GM19463 (cell line): ENCODE data around the gene MAST4.

Source experiments
- ATAC-seq: cut with Tn5 transposase; IDR thresholded peaks from one replicate; pipeline ENCODE4 v1.9.1; 2021; ENCODE audit warnings: mild to moderate bottlenecking, moderate library complexity; ENCODE audit not compliant: unreplicated experiment

MAST4 gene

GRCh38 chr5:66644111-66644510 lies 47.9 kb downstream of the MAST4 start:
- no peak for ATAC-seq

GRCh38 chr5:66645039-66645438 lies 48.8 kb downstream of the MAST4 start:
- ATAC-seq: no peak

GRCh38 chr5:66646570-66646969 lies 50.4 kb downstream of the MAST4 start:
- ATAC-seq: no peak

GRCh38 chr5:66647146-66647856 lies 51.1 kb downstream of the MAST4 start:
- ATAC-seq: no peak

GRCh38 chr5:66652818-66653217 lies 56.6 kb downstream of the MAST4 start:
- no peak for ATAC-seq

GRCh38 chr5:66653325-66653724 lies 57.1 kb downstream of the MAST4 start:
- ATAC-seq: no peak

DNA sequence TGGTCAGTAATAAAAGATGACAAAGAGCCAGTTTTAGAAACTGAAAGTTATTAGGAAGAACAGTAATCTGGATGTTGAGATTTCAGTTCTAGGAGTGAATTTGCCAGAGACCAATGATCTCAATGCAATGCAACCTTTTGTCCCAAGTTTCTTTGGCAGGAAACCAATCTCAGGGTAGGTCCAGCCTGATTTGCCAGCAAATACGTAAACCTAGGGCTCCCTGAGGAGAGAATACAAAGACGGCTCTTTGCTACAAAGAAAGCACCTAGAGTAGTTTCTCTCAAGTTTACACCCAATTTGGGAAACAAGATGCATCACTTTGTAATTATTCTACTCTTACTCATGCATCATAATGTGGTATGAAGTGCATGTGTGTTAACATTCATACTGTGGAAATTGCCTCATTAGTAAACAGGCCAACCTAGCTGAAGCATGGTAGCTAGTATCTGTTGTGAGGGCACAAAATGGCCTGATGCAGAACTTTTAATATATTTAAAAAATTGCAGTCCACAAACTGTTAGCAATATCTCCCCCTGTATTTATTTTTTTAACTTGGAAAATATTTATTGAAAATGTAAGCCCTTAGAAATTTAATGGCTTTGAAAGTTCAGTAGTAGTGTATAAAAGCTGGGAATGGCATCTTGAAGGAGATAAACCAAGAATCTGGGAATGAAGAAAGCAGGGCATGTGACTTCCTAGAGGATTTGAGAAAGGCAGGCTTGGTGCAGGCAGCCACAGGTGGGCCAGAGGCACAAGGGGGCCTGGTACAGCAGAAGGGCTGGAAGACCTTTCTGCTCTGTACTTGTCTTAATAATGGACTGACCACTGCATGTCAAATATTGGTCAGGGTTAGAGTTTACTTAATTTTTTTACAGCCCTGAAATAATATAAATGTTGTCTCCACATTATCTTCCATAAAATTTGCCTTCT lies 59.5 kb downstream of the MAST4 start:
- no peak for ATAC-seq

DNA sequence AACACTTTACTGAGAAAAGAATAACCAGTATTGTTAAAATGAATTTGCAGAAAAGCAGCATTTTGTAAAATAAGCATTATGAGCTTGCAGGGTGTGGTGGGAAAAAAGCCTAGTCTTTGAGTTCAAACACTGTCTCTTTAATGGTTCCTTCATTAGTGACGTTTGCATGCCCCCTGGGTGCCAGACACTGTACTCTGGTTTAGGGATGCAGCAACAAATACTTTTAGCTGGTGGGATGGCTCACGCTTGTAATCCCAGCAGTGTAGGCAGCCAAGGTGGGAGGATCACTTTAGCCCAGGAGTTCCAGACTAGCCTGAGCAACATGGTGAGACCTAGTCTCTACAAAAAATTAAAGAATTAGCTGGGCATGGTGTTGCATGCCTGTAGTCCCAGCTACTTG lies 62.3 kb downstream of the MAST4 start:
- ATAC-seq: no peak

DNA sequence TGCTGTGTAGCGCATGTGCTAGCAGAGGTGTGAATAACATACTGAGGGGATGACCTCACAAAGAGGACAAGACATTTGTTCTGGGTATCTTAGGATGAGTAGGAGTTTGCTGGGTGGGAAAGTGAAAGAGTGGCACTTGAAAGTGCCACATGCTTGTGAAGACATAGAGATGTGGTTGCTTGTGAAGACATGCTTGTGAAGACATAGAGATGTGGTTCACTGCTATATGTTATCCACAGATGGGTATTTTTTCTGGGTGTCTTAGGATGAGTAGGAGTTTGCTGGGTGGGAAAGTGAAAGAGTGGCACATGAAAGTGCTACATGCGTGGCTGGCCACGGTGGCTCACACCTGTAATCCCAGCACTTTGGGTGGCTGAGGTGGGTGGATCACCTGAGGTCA lies 63.6 kb downstream of the MAST4 start:
- no peak for ATAC-seq

DNA sequence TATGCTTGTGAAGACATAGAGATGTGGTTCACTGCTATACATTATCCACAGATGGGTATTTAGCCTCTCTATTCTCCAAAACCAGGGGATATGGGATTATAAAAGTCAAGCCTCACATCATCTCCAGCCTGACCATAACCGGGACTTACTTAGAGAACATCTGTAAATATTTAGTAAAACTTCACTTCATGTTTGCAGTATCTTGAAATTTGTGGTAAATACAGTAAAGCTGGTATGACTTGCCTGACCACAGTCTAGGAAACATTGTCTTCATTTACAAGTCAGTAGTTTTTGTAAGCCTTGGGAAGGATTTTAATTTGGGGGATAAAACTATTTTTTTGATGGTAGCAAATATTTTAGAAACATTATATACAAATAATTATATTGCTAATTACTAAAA lies 64.2 kb downstream of the MAST4 start:
- ATAC-seq: no peak

- no peak for ATAC-seq
Observed at GRCh38 chr5:66661149-66661548, 65.0 kb downstream of the MAST4 start.

- ATAC-seq: no peak
Observed at GRCh38 chr5:66666778-66667177, 70.6 kb downstream of the MAST4 start.

- no peak for ATAC-seq
Observed at GRCh38 chr5:66669086-66669861, 73.1 kb downstream of the MAST4 start.

- ATAC-seq: no peak
Observed at GRCh38 chr5:66669862-66670195, 73.6 kb downstream of the MAST4 start.

GRCh38 chr5:66671305-66671704 lies 75.1 kb downstream of the MAST4 start:
- ATAC-seq: no peak

DNA sequence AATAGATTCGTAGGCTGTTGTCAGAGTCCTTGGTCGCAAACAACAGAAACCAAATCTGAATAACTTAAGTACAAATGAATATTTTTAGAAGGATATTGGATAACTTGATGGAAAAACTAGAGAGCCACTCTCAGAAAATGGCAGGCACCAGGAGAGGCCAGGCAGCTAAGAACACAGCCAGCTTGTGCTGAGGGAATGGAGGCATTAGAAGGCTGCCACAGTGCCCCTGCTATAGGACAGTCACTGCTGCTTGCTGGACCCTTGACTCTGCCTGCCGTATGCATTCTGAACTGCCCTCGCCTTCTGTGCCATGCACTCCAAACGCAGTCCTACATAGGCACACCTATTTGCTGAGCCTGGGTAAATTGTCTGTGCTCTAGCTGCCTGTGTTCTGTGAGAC lies 78.6 kb downstream of the MAST4 start:
- ATAC-seq: no peak

- no peak for ATAC-seq
Observed at GRCh38 chr5:66675406-66675805, 79.2 kb downstream of the MAST4 start.

- no peak for ATAC-seq
Observed at GRCh38 chr5:66680221-66680620, 84.0 kb downstream of the MAST4 start.

DNA sequence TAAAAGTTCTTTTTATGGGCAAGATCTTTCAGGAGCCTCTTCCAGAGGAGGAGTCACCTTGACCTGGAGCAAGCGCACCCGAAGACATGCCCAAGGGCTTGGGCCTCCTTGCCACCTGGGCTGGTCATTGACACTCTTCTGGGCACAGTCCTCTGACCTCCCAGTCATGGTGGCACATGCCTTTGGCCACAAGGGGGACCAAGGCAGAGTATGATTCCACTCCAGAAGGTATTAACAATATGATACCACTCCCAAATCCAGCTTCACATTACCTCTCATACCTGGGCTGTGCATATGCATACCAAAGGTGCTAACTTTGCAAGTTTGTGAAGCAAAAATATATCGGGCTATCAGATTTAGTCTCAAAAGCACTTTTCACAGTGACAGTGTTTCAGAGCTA lies 84.6 kb downstream of the MAST4 start:
- no peak for ATAC-seq

DNA sequence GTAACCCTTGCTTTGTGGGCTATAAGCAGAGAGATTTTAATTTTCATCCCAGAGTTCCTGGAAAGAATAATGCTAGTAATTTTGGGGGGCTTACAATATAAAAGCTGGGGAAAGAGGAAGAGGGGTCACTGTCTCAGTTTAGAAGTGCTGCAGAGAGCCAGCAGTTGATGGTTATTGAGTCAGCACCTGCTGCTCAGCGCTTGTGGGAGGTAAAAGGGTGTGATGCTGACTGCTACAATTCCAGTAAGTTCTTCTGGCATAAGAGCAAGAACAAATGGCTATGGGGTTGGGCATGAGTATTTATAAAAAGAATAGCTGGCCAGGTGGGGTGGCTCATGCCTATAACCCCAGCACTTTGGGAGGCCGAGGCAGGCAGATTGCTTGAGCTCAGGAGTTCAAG lies 88.5 kb downstream of the MAST4 start:
- ATAC-seq: no peak

- no peak for ATAC-seq
Observed at GRCh38 chr5:66689522-66690220, 93.5 kb downstream of the MAST4 start.
